ENCODE measurements around the gene CYP26B1. TPM values are rescaled to one million over a fixed set of nuclear protein-coding genes. Genes with fewer than 3 reads are reported as not detected.

CYP26B1 gene, protein sequence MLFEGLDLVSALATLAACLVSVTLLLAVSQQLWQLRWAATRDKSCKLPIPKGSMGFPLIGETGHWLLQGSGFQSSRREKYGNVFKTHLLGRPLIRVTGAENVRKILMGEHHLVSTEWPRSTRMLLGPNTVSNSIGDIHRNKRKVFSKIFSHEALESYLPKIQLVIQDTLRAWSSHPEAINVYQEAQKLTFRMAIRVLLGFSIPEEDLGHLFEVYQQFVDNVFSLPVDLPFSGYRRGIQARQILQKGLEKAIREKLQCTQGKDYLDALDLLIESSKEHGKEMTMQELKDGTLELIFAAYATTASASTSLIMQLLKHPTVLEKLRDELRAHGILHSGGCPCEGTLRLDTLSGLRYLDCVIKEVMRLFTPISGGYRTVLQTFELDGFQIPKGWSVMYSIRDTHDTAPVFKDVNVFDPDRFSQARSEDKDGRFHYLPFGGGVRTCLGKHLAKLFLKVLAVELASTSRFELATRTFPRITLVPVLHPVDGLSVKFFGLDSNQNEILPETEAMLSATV
- 1.8 and 1.9 TPM in 2 replicates for total RNA-seq (2014; rRNA removed; shearing (Covaris generic))
- polyA plus RNA-seq (2015; cell fraction: cytosol; rRNA removed) = 4.6 and 6.0 TPM in 2 replicates
- 19.5 and 45.4 TPM in 2 replicates for polyA plus RNA-seq (2015; cell fraction: nucleus; rRNA removed)

DNA sequence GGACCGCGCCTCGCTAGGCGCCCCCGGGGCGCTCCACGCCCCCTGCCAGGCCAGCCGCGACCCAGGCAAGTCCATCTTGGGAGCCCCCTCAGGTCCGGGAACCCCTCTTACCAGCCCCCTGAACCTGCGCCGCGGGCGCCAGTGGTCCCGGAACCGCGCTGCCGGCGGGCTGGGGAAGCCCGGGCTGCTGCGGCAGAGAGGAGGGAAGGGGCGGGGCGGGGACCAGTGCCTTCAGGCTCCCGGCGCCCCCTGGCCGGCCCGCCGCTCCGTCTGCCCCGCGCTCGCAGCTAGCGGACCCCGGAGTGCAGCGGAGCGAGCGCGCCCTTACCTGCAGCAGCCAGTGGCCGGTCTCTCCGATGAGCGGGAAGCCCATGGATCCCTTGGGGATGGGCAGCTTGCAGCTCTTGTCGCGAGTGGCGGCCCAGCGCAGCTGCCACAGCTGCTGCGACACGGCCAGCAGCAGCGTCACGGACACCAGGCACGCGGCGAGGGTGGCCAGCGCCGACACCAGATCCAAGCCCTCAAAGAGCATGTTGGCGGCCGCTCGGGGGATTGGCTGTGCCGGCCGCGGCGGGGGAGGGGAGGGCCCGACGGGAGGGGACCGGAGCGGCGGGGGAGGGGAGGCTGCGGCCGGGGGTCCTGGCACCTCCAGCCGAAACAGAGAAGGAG lies at the start of gene CYP26B1:
CYP26B1 (minus strand) TSS at position 560 of the 669 bp plus-strand sequence; CDS start at position 532, 28 bp downstream.
- in situ Hi-C loops (cut with HindIII; ENCODE audit: low pct_unique_long_range_greater_than_20kb, low sequenced_read_pairs) = no loop called here
- DNase-seq (ENCODE audit: low read depth, low spot score) = no peak

DNA sequence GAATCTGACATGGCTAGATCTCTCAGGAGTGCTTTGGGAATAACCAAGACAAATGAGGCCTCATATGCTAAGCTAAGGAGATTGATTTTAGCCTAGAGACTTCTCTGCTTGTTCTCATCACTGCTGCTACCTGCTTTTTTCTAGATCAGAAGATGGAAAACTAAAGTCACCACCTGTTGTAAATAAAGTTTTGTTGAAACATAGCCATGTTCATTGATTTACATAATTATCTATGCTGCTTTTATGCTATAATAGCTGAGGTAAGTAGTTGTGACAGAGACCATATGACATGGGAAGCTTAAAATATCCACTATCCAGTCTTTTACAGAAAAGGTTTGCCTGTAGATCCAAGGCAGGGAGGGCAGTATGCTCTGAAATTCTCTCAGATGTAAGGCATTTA lies 46.1 kb upstream of the CYP26B1 start:
- DNase-seq (ENCODE audit: low read depth, low spot score) = no peak
- in situ Hi-C loops (cut with HindIII; ENCODE audit: low pct_unique_long_range_greater_than_20kb, low sequenced_read_pairs) = no loop called here

DNA sequence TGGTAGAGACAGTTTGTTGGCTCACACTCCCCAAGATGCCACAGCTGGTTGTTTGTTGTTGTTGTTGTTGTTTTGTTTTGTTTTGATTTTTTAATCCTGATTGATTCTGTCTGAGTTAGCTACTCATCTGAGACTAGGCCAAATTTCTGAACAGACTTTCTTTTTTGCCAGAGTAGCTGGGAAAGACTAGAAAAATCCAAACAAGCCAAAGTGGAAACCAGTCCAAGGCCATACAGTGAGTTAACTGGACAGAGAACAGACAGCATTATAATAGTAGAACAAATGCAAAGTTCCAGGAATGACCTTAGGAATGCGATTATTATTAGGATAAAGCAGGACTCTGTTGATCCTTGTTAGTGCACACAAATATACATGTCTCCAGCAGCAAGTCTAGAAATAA lies 43.8 kb upstream of the CYP26B1 start:
- DNase-seq (ENCODE audit: low read depth, low spot score) = no peak
- in situ Hi-C loops (cut with HindIII; ENCODE audit: low pct_unique_long_range_greater_than_20kb, low sequenced_read_pairs) = no loop called here

DNA sequence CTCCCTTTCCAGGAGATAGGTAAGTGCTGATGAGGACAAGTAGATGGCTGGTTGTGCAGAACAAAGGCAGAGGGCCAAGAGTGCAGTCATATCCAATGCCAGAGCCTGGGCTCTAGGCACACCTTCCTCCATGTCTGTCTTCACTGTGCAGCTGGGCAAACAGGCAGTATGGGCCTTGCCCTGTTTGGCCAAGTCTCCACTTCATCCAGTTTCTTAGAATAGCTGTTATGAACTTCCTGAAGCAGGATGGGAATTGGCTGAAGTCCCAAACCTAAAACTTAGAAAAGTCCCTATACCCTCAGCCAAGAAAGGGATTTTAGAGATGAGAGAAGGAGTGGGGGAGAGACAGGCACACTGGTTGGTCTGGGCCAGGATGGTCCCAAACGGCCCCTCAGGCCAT lies 37.5 kb upstream of the CYP26B1 start:
- in situ Hi-C loops (cut with HindIII; ENCODE audit: low pct_unique_long_range_greater_than_20kb, low sequenced_read_pairs) = no loop called here
- no peak for DNase-seq (ENCODE audit: low read depth, low spot score)

DNA sequence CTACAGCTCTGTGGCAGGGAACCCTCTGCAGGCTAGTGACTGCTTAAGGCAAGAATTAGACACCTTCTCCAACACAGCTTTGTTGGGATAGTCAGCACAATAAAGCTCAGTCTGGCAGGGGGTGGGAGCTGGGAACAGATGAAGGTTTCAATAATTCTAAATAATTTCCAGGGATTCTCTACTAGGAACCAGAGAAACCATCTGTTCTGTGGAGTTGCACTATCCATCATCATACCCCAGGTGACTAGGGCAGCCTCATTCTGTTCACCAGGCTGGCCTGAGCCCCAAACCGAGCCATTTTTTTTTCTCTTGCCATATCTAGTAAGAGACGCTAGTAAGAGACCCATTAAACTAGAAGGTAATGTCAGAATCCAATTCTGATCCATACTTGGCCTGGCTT lies 35.8 kb upstream of the CYP26B1 start:
- in situ Hi-C loops (cut with HindIII; ENCODE audit: low pct_unique_long_range_greater_than_20kb, low sequenced_read_pairs) = no loop called here
- DNase-seq (ENCODE audit: low read depth, low spot score) = no peak

DNA sequence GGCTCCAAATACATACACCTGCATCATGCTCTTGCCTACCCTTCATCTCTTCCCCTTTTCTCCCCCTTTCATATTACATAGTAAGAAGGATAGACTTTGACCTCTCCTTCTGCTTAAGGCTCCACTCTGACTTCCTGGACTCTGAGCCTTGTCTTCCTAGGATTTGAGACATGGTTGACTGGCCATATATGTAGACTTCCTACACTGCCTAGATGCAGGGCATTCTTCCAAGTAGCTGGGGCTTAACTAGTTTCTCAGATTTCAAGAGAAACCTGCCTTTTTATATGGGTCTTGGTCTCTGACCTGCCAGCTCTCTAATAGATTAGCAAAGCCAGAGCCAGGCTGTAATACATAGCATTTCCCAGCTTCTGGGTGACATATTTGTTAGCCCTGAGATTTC lies 35.4 kb upstream of the CYP26B1 start:
- DNase-seq (ENCODE audit: low read depth, low spot score) = no peak
- in situ Hi-C loops (cut with HindIII; ENCODE audit: low pct_unique_long_range_greater_than_20kb, low sequenced_read_pairs) = no loop called here

DNA sequence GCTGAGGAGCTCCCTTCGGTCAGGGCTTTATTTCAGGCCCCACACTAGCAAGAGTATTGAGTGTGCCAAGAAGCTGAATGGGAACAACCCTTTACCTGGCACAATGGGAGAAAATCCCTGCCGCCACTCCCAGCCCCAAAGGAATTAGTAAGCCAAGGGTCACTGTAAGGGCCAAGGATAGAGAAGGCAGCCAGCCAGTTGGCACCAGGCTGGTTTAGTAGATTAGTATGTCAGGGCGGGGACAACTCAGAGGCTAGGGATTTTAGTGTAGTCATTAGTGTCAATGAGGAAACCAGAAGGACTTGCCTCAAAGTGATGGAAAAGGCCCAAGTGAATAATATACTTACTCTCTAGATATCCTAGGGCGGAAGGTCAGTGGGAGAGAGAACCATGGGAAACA lies 34.9 kb upstream of the CYP26B1 start:
- in situ Hi-C loops (cut with HindIII; ENCODE audit: low pct_unique_long_range_greater_than_20kb, low sequenced_read_pairs) = no loop called here
- no peak for DNase-seq (ENCODE audit: low read depth, low spot score)

DNA sequence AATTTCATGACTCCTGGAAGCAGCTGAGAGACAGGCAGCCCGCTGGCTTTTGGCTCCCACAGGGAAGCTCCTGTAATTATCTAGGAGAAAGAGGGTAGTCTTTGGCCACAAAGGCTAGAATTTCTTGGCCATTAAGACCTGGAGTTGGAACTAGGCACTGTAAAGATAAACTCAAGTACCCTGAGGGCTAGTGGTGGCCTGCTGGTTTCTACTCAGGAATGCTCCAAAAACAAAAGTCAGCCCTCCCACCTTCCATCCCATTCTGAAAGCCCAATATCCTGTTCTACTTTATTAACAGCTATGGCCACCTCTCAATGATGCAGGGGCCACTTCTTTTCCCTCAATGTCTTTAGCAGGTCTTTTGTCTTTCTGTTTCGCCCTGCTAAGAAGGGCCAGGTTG lies 34.0 kb upstream of the CYP26B1 start:
- DNase-seq (ENCODE audit: low read depth, low spot score) = no peak
- in situ Hi-C loops (cut with HindIII; ENCODE audit: low pct_unique_long_range_greater_than_20kb, low sequenced_read_pairs) = no loop called here

DNA sequence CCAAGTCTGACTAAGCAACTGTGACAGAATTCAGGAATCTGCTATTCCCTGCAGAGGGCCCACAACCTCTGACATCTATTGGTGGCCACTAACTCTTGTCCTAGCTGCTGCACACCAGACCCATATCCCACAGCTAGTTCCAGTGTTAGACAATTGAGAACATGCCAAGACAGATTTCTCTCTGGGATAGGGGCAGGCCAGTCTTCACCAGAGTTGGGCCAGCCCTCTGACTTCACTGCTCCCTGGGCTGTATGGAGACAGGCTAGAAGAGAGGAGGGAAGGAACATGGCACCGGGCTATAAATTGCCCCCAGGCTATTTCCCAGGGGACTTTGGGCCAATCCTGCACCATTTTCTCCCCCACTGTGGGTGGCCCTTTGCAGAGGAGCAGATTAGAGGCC lies 32.7 kb upstream of the CYP26B1 start:
- no peak for DNase-seq (ENCODE audit: low read depth, low spot score)
- in situ Hi-C loops (cut with HindIII; ENCODE audit: low pct_unique_long_range_greater_than_20kb, low sequenced_read_pairs) = no loop called here

DNA sequence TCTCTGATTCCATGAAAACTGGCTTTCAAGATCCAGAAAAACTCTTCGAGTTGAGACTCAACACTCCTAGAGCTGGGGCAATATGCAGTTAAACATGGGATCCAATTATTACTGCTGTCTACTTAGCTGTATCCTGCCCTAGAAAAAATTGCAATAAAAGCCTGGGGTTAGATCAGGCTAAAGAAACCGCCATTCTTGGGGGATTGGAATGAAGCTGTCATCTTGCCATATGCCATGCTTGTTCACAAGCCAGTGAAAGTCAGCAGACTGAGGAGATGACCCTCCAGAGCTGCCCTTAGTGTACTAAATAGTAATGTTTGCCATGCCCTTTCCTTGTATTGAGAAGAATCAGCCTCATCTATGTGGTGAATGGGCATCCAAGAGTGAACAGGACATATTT lies 30.9 kb upstream of the CYP26B1 start:
- in situ Hi-C loops (cut with HindIII; ENCODE audit: low pct_unique_long_range_greater_than_20kb, low sequenced_read_pairs) = no loop called here
- no peak for DNase-seq (ENCODE audit: low read depth, low spot score)

DNA sequence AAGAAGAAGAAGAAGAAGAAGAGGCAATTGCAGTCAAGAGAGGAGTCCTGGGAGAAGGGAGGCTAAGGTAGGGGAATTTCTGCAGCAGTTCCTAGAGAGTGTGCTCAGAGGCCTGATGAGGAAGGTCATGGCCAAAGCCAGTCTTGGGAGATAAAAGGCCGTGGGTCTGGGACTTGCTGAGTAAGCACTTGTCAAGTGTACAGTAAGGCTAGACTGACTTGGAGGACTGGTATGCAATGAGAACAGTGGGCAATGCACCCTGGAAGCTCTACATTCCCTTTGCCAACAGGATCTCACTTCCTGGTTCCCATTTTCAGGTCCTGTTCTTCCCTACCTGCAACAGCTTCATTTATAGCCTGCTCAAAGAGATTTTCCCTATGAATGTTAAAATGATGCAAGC lies 28.6 kb upstream of the CYP26B1 start:
- in situ Hi-C loops (cut with HindIII; ENCODE audit: low pct_unique_long_range_greater_than_20kb, low sequenced_read_pairs) = no loop called here
- DNase-seq (ENCODE audit: low read depth, low spot score) = no peak

DNA sequence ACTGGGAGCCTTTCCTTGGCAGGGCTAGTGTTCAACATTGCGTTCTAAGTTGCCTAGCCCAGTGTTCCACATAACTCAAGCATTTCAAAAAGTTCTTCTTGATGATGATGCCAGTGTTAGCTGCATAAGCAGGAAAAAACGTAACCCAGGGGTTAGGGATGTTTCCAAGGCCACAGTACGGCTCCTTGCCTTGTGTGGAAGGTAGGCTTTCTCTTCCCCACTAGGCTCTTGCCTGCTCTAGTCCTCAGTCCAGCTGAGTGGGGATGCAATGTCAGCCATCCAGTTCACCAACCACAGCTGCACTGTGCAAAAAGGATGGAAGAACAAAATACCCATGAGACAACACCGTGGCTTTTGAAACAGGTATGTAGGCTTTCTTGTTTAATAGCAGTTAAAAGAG lies 28.0 kb upstream of the CYP26B1 start:
- no peak for DNase-seq (ENCODE audit: low read depth, low spot score)
- in situ Hi-C loops (cut with HindIII; ENCODE audit: low pct_unique_long_range_greater_than_20kb, low sequenced_read_pairs) = no loop called here

DNA sequence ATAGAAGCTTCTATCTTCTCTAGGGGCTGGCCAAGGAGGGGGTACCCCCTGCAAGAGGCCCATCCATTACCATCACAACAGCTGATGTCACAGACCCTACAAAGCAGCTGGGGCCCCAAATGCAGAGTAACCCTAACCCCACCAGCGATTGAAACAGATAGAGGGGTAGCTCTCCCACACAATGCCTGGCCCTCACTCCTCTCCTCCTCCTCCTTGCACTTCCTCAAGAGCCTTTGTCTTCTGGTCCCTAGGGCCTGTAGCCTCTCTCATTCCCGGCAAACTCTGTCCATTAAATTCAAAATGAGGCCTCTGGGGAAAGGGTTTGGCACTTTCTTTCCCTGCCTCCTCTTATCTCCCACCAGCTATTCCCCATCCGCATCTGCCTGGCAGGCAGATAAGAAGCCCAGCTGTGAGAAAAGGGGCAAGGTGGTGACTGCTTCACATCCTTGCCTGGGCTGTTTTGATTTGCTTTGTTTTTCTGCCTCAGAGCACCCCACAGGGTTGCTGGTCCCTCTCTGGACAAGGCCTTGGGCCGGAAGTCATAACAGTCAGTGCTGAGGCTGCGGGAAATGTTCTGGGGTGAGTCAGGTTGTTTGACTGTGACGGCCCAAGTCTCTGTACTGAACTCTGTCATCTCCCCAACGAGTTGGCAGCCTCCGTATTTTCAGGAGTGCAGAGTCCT lies 26.1 kb upstream of the CYP26B1 start:
- DNase-seq (ENCODE audit: low read depth, low spot score) = no peak
- in situ Hi-C loops (cut with HindIII; ENCODE audit: low pct_unique_long_range_greater_than_20kb, low sequenced_read_pairs) = no loop called here

DNA sequence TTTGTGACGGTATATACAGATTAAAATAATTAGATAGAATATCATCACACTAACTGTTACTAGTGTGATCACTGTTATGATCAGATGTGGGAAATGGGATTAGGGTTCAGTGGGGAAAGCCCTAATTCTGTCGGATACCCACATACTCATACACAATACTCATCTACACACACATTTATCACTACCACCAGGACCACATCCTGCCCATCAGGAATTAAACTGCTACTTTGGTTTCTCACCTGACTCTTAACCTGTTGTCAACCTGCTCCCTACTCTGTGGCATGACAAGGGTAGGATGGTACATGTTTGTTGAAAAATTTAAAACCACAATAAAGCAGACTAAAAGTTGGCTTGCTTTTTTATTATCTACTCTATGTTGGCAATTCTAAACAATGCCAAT lies 24.8 kb upstream of the CYP26B1 start:
- DNase-seq (ENCODE audit: low read depth, low spot score) = no peak
- in situ Hi-C loops (cut with HindIII; ENCODE audit: low pct_unique_long_range_greater_than_20kb, low sequenced_read_pairs) = no loop called here

DNA sequence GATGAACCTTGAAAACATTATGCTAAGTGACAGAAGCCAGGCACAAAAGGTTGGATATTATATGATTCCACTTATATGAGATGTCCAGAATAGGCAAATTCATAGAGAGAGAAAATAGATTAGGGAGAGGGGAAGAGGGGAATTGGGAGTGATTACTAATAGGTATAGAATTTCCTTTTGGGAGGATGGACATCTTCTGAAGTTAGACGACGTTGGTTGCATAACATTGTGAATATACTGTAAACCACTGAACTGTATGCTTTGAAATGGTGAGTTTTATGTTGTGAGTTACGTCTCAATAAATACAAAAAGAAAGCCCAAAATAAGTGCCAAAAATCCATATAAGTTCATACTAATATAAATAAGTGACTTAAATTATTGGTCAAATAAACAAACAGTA lies 18.6 kb upstream of the CYP26B1 start:
- no peak for DNase-seq (ENCODE audit: low read depth, low spot score)
- in situ Hi-C loops (cut with HindIII; ENCODE audit: low pct_unique_long_range_greater_than_20kb, low sequenced_read_pairs) = no loop called here

DNA sequence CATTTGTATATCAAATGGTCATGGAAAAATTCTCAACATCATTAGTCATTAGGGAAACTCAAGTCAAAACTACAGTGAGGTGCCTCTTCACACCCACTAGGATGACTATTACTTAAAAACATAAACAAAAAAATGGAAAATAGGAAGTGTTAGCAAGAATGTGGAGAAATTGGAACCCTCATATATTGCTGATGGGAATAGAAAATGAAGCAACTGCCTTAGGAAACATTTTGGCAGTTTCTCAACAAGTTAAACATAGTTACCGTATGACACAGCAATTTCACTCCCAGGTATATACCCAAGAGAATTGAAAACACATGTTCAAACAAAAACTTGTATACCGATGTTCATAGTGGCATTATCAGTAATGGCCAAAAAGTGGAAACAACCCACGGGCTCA lies 18.1 kb upstream of the CYP26B1 start:
- DNase-seq (ENCODE audit: low read depth, low spot score) = no peak
- in situ Hi-C loops (cut with HindIII; ENCODE audit: low pct_unique_long_range_greater_than_20kb, low sequenced_read_pairs) = no loop called here

DNA sequence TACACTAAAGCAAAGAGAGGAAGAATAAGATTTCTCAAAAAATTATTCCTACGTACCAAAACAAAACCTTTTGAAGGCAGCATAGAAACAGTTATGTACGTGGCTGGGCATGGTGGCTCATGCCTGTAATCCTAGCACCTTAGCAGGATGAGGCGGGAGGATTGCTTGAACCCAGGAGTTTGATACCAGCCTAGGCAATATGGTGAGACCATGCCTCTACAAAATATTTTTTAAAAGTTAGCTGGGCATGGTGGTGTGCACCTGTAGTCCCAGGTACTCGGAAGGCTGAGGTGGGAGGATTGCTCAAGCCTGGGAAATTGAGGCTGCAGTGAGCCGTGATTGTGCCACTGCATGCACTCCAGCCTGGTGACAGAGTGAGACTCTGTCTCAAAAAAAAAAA lies 14.9 kb upstream of the CYP26B1 start:
- in situ Hi-C loops (cut with HindIII; ENCODE audit: low pct_unique_long_range_greater_than_20kb, low sequenced_read_pairs) = no loop called here
- DNase-seq (ENCODE audit: low read depth, low spot score) = no peak

DNA sequence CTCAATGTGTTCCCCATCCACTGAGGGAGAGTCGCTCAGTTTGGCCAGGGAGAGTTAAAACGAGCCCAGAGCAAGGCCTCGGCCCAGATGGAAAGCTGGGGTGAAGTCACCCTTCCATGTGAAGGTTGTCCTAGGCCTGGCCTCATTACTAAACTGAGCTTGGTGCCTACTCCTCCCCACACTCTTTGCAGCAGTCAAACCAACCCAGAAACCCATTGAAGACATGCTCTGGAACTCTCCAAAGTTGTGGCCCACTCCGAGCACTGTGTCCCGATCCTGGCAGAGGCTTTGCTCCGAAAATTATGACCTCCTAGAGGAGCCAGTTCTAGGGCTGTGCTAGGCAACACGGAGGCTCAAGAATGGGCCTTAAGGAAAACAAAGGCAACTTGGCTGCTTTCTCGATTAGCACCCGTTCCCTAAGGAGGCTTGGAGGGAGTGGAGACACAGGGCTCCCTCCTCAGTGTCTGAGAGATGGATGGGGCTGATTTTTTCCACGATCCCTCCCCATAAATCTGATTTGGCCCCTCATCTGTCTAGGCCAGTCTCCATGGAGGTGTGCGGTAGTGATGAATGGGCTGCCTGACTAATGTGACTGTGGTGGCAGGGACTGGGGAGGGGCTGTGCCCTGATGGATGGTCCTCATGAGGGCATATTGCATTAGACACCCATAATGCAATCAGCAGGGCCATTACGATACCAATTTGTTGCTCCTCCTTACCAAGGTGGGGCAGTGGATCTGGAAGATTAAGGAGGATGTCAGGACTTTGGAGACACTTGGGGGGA lies 11.7 kb upstream of the CYP26B1 start:
- in situ Hi-C loops (cut with HindIII; ENCODE audit: low pct_unique_long_range_greater_than_20kb, low sequenced_read_pairs) = no loop called here
- no peak for DNase-seq (ENCODE audit: low read depth, low spot score)

Measured in SK-MEL-5 (cell line).